Esophagus muscularis mucosa (tissue), 4 donors: ENCODE measurements around the gene MATN1.

Source experiments
- EP300 ChIP-seq: sonication (generic); formaldehyde crosslinking; IDR thresholded peaks from one replicate; pipeline ENCODE4 v1.6.1; 2017; ENCODE audit warnings: antibody characterized with exemption
- POLR2A ChIP-seq: fragments of 450-650 bp; IDR thresholded peaks from one replicate; pipeline ENCODE4 v1.6.1; 2017; ENCODE audit warnings: antibody characterized with exemption, moderate library complexity, mild to moderate bottlenecking, low read depth
- POLR2AphosphoS5 ChIP-seq, 2 donors: sonication (generic); formaldehyde crosslinking; IDR thresholded peaks; one replicate each; pipeline ENCODE4 v1.6.1; 2017; ENCODE audit warnings: antibody characterized with exemption in 2 of 2
- TF ChIP-seq, protein P1 (sequence below), 3 experiments: fragments of 200-600 bp in 2 of 3; fragments of 450-650 bp in 1 of 3; sonication (generic) in 2 of 3; IDR thresholded peaks; one replicate each; pipeline ENCODE4 v1.5.1; 2017 to 2019; ENCODE audit warnings: antibody characterized with exemption in 3 of 3, mild to moderate bottlenecking in 2 of 3, moderate library complexity in 1 of 3

GRCh38 chr1:30715886-30716285, 7.5 kb downstream of the MATN1 start:
- TF ChIP-seq, protein P1, sequence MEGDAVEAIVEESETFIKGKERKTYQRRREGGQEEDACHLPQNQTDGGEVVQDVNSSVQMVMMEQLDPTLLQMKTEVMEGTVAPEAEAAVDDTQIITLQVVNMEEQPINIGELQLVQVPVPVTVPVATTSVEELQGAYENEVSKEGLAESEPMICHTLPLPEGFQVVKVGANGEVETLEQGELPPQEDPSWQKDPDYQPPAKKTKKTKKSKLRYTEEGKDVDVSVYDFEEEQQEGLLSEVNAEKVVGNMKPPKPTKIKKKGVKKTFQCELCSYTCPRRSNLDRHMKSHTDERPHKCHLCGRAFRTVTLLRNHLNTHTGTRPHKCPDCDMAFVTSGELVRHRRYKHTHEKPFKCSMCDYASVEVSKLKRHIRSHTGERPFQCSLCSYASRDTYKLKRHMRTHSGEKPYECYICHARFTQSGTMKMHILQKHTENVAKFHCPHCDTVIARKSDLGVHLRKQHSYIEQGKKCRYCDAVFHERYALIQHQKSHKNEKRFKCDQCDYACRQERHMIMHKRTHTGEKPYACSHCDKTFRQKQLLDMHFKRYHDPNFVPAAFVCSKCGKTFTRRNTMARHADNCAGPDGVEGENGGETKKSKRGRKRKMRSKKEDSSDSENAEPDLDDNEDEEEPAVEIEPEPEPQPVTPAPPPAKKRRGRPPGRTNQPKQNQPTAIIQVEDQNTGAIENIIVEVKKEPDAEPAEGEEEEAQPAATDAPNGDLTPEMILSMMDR (IDR thresholded peaks at IDR 0.05): no peak
- TF ChIP-seq POLR2AphosphoS5 (IDR thresholded peaks at IDR 0.05) (no peak), POLR2A (no peak), EP300 (no peak)
